NCI-H2107 treated with DMSO at 0.1 percent for 48 hours (cell line): Measurements from ENCODE around the gene SPRYD3.

Source experiments
- DNase-seq: peaks from one replicate; lab custom pipeline; 2025; ENCODE audit not compliant: unreplicated experiment; lab: John Stamatoyannopoulos, UW

Gene SPRYD3

GRCh38 chr12:53053218-53054111 is 25.7 kb downstream of the SPRYD3 start:
- DNase-seq, result peak; percentile 86

GRCh38 chr12:53052419-53053217 is 26.6 kb downstream of the SPRYD3 start:
- DNase-seq, result no peak

GRCh38 chr12:53051881-53052412 is 27.2 kb downstream of the SPRYD3 start:
- no peak for DNase-seq

GRCh38 chr12:53051058-53051880 is 27.9 kb downstream of the SPRYD3 start:
- peak; percentile 24 for DNase-seq

GRCh38 chr12:53050426-53051057 is 28.6 kb downstream of the SPRYD3 start:
- no peak for DNase-seq

- peak; percentile 13 for DNase-seq
Observed at GRCh38 chr12:53049571-53050318, 29.4 kb downstream of the SPRYD3 start, which contains the start of gene TNS2. TSS of gene TNS2 (plus strand) at chr12:53050065. CDS start at chr12:53050186, 121 bp downstream.

GRCh38 chr12:53048780-53049401 is 30.3 kb downstream of the SPRYD3 start:
- DNase-seq, result no peak

GRCh38 chr12:53048033-53048779 is 31.0 kb downstream of the SPRYD3 start:
- peak; percentile 24 for DNase-seq

- peak; percentile 21 for DNase-seq
Observed at GRCh38 chr12:53047221-53048032, 31.8 kb downstream of the SPRYD3 start.

- peak; percentile 11 for DNase-seq
Observed at GRCh38 chr12:53046655-53047220, 32.5 kb downstream of the SPRYD3 start.

- DNase-seq, result no peak
Observed at GRCh38 chr12:53045696-53046045, 33.5 kb downstream of the SPRYD3 start.

GRCh38 chr12:53044896-53045695 is 34.1 kb downstream of the SPRYD3 start:
- DNase-seq, result no peak

- DNase-seq, result no peak
Observed at GRCh38 chr12:53044052-53044581, 35.1 kb downstream of the SPRYD3 start.

GRCh38 chr12:53042607-53043454 is 36.4 kb downstream of the SPRYD3 start:
- DNase-seq, result no peak

GRCh38 chr12:53039851-53040250 is 39.3 kb downstream of the SPRYD3 start:
- DNase-seq, result no peak
